Measurements from ENCODE around the gene SYPL1.

Gene SYPL1

GRCh38 chr7:106069471-106070200 is 42.5 kb downstream of the SYPL1 start:
- DNase-seq (ENCODE audit: insufficient read length, low spot score): no peak
- FAIRE-seq: peak; percentile 8

GRCh38 chr7:106068986-106069385 is 43.1 kb downstream of the SYPL1 start:
- FAIRE-seq: no peak
- no peak for DNase-seq (ENCODE audit: insufficient read length, low spot score)

GRCh38 chr7:106068538-106068961 is 43.6 kb downstream of the SYPL1 start:
- FAIRE-seq (no peak), DNase-seq (ENCODE audit: insufficient read length, low spot score) (no peak)

- no peak for FAIRE-seq
- no peak for DNase-seq (ENCODE audit: insufficient read length, low spot score)
Observed at GRCh38 chr7:106067678-106068077, 44.4 kb downstream of the SYPL1 start.

- DNase-seq (ENCODE audit: insufficient read length, low spot score) (no peak), FAIRE-seq (no peak)
Observed at GRCh38 chr7:106065575-106066500, 46.3 kb downstream of the SYPL1 start.

GRCh38 chr7:106064771-106065574 is 47.1 kb downstream of the SYPL1 start:
- FAIRE-seq (no peak), DNase-seq (ENCODE audit: insufficient read length, low spot score) (no peak)

GRCh38 chr7:106064316-106064715 is 47.8 kb downstream of the SYPL1 start:
- no peak for FAIRE-seq
- no peak for DNase-seq (ENCODE audit: insufficient read length, low spot score)

GRCh38 chr7:106063692-106064091 is 48.4 kb downstream of the SYPL1 start:
- FAIRE-seq: peak; percentile 23
- no peak for DNase-seq (ENCODE audit: insufficient read length, low spot score)

- no peak for DNase-seq (ENCODE audit: insufficient read length, low spot score)
- no peak for FAIRE-seq
Observed at GRCh38 chr7:106063024-106063423, 49.1 kb downstream of the SYPL1 start.

- DNase-seq (ENCODE audit: insufficient read length, low spot score) (no peak), FAIRE-seq (peak; percentile 55)
Observed at GRCh38 chr7:106062521-106062931, 49.6 kb downstream of the SYPL1 start.

- no peak for DNase-seq (ENCODE audit: insufficient read length, low spot score)
- FAIRE-seq: no peak
Observed at GRCh38 chr7:106062006-106062405, 50.1 kb downstream of the SYPL1 start.

GRCh38 chr7:106061301-106061979 is 50.7 kb downstream of the SYPL1 start:
- DNase-seq (ENCODE audit: insufficient read length, low spot score): no peak
- peak; percentile 68 for FAIRE-seq

- FAIRE-seq (no peak), DNase-seq (ENCODE audit: insufficient read length, low spot score) (no peak)
Observed at GRCh38 chr7:106060394-106060920, 51.7 kb downstream of the SYPL1 start.

- FAIRE-seq (no peak), DNase-seq (ENCODE audit: insufficient read length, low spot score) (no peak)
Observed at GRCh38 chr7:106059556-106059955, 52.6 kb downstream of the SYPL1 start.

GRCh38 chr7:106058928-106059324 is 53.2 kb downstream of the SYPL1 start:
- DNase-seq (ENCODE audit: insufficient read length, low spot score) (no peak), FAIRE-seq (no peak)

GRCh38 chr7:106057962-106058927 is 53.9 kb downstream of the SYPL1 start:
- DNase-seq (ENCODE audit: insufficient read length, low spot score): peak; percentile 39
- FAIRE-seq: peak; percentile 94

GRCh38 chr7:106057204-106057961 is 54.7 kb downstream of the SYPL1 start:
- peak; percentile 62 for FAIRE-seq
- DNase-seq (ENCODE audit: insufficient read length, low spot score): no peak

GRCh38 chr7:106056513-106057203 is 55.5 kb downstream of the SYPL1 start:
- DNase-seq (ENCODE audit: insufficient read length, low spot score) (peak; percentile 67), FAIRE-seq (peak; percentile 87)
